Coronary artery (tissue), 2 donors: ENCODE results near the gene ZNF662.
A peak's percentile ranks its signal among the peaks of the same experiment; 100 is the strongest.
"Not testable (repeated sequence)": the region's sequence is repeated elsewhere in the genome, so short reads cannot be mapped to it uniquely, and the experiment has no call there.

ENCODE experiments used
- DNase-seq: peaks from one replicate; pipeline ENCODE4 v3.0.0-alpha.2; 2017; ENCODE audit warnings: low spot score
- H3K27ac ChIP-seq, 2 donors: fragments of 200-600 bp; sonication (generic); one replicate each; pipeline ENCODE4 v1.5.1; 2016 to 2019
- H3K4me3 ChIP-seq: fragments of 200-600 bp; sonication (generic); 2 replicates; pipeline ENCODE4 v1.5.1; 2016; ENCODE audit warnings: mild to moderate bottlenecking, moderate library complexity
- TF ChIP-seq, protein P1 (sequence below): fragments of 200-600 bp; sonication (generic); IDR thresholded peaks from one replicate; pipeline ENCODE4 v1.5.1; 2019; ENCODE audit warnings: antibody characterized with exemption

ZNF662 gene

DNA sequence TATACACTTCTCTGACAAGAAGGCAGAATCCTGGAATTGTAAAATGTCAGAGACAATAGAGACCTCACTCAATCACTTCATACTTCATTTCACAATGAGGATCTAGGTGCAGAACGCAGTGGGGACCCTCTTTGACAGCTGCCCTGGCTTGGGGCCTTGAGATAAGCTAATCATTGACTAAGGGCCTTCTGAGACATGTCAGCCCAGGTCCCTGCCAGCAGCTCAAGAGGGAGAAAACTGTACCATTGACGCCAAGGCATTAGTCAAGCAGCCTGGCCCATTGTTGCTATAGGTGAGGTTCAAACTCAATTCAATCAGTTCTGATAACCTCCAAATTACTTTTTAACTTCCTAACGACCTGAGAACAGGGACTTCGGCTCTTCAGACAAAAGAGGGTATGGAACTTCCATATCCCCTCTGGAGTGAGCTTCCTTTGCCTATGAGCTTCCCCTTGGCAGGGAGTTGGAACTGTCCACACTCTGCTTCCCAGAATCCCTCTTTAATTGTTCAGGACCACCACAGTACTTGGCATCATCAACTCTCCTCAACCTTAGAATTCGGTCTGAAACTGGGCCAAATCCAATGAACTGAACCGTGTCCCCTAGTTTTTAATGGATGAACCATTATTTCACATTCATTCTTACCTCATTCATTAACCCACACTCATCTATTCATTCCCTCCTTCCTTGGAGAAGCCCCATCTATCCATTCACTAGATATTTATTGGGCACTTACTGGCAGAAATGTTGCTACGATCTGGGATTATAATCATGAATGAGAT lies 28.8 kb upstream of the ZNF662 start:
- no peak for DNase-seq
- Histone ChIP-seq H3K27ac (peak overlapping the region in 1 of 2 donors; percentile 8), H3K4me3 (no peak overlapping the region)
- TF ChIP-seq, protein P1, sequence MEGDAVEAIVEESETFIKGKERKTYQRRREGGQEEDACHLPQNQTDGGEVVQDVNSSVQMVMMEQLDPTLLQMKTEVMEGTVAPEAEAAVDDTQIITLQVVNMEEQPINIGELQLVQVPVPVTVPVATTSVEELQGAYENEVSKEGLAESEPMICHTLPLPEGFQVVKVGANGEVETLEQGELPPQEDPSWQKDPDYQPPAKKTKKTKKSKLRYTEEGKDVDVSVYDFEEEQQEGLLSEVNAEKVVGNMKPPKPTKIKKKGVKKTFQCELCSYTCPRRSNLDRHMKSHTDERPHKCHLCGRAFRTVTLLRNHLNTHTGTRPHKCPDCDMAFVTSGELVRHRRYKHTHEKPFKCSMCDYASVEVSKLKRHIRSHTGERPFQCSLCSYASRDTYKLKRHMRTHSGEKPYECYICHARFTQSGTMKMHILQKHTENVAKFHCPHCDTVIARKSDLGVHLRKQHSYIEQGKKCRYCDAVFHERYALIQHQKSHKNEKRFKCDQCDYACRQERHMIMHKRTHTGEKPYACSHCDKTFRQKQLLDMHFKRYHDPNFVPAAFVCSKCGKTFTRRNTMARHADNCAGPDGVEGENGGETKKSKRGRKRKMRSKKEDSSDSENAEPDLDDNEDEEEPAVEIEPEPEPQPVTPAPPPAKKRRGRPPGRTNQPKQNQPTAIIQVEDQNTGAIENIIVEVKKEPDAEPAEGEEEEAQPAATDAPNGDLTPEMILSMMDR, result no peak

DNA sequence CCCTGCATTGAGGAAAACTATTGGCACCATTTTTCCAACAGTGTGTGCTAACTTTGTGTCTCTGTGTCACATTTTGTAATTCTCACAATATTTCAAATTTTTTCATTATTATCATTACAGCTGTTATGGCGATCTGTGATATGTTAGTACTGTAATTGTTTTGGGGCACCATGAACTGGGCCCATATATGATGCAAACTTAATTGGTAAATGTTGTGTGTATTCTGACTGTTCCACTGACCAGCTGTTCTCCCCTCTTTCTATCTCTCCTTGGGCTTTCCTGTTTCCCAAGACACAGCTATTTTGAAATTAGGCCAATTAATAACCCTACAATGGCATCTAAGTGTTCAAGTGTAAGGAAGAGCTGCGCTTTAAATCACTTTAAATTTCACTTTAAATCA lies 28.1 kb upstream of the ZNF662 start:
- no peak overlapping the region for H3K4me3 ChIP-seq
- no peak for DNase-seq
- TF ChIP-seq, protein P1, result no peak
- no peak overlapping the region for H3K27ac ChIP-seq

DNA sequence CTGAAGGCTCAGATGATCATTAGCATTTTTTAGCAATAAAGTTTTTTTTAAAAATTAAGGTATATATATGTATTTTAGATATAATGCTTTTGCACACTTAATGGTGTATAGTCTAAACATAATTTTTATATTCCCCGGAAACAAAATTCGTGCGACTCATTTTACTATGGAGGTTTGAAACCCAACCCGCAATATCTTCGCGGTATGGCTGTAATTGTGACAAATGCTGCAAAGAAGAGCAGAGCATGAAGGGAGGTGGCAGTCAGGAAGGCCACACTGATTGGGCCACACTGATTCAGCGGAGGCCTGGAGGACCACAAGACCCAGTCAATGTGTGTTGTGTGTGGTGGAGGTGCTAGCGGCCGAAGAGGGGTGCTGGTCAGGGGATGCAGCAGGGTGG lies 25.8 kb upstream of the ZNF662 start:
- DNase-seq, result no peak
- peak overlapping the region; percentile 69 to 84 for H3K27ac ChIP-seq

DNA sequence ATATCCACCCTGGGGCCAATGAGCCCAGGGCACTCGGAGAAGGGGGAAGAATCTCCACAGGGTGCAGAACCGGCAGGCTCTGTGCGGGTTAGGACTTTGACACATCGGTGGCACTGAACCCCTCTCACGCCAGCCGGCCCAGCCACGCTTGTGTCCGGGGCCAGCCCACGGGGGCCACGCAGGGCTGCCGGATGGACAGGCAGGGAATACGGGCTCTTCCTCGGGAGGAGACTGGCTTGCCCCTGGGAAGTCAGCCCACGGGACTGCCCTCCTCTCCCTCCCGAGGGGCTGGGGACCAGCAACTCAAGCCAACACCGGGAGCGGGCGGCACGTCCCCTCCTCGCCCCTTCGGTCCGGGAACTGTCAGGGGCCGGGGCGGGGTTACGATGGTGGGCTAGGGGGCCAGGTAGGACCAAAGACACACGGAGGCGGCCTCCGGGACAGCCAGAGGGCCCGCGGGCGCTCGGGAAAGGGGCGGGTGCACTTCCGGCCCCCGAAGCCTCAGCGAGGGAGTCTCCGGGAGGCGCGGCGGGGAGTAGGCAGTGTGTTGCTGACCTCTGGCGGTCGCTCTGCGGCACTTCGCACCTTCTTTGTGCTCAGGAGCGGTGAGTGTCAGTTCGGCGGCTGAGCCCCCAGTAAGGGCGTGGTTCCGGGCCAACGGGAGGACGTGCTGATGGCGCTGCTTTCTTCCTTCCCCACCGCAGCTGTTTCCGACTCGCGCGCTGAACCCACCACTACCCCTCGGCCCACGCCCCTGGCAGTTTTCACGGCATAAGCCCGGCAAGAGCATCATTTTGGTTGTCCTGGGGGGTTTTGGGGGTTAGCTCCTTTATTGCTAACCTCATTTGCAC lies 25.1 kb upstream of the ZNF662 start:
- Histone ChIP-seq H3K27ac (peak overlapping the region; percentile 69 to 84), H3K4me3 (peak overlapping the region; percentile 82)
- DNase-seq, result peak; percentile 90
- TF ChIP-seq, protein P1, result peak; percentile 94

More for the DNA sequence above, 25.8 kb upstream of the ZNF662 start:
- TF ChIP-seq, protein P1, result no peak
- H3K4me3 ChIP-seq, result peak overlapping the region; percentile 82

DNA sequence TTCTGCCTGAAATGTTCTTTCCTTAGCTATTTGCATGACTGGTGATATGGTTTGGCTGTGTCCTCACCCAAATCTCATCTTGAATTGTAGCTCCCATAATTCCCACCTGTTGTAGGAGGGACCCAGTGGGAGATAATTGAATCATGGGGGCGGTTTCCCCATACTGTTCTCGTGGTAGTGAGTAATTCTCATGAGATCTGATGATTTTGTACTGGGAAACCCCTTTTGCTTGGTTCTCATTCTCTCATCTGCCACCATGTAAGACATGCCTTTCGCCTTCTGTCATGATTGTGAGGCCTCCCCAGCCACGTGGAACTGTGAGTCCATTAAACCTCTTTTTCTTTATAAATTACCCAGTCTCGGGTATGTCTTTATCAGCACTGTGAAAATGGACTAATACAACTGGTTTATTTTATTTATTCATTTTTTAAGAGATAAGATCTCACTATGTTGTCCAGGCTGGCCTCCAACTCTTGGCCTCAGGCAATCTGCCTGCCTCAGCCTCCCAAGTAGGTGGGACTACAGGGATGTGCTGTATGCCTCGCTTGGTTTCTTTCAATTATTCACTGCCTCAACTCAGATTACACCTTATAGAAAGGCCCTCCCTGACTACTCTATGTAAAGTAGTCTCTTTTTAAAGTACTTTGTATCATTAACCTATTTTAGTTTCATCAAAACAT lies 22.6 kb upstream of the ZNF662 start:
- DNase-seq, H3K4me3 ChIP-seq, H3K27ac ChIP-seq: not testable (repeated sequence)

DNA sequence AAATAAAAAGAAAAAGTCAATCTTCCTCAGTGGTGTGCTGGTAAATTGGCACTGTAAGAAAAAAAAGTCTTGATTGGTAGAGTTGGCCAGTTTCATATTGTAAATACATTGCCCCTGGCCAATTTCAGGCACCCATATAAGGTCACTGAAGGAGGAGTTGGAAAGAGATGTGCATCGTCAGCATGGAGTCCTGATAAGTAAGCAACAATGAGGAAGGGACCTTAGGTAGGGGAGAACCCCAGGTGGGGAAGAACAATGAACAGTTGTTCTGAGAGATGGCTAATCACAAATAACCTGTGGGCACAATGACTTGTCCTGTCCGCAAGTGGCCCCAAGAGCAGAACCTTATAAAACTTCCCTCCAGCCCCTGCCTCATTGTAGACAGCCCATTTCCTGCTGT lies 21.6 kb upstream of the ZNF662 start:
- no peak overlapping the region for H3K4me3 ChIP-seq
- no peak for DNase-seq
- H3K27ac ChIP-seq, result no peak overlapping the region
- TF ChIP-seq, protein P1, result no peak

DNA sequence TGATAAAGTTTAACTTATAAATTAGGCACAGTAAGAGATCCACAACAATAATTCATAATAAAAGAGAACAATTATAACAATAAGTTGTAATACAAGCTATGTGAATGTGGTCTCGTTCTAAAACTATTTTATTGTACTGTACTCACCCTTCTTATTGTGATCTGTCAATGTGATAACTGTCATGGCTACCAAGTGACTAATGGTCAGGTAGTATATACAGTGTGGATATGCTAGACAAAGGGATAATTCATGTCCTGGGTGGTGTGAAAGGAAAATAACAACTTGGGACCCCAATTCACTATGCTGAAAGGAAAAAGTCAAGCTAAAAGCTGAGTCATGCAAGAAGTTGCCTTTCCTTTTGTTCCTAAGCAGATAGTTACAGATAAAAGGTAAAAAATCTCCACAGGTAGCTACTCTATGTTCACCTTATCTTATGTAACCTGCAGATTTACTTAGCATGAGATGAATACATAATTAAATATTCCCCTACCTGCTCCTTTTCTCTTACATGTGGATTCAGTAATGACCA lies 19.6 kb upstream of the ZNF662 start:
- Histone ChIP-seq H3K4me3 (no peak overlapping the region), H3K27ac (no peak overlapping the region)
- DNase-seq, result no peak
- TF ChIP-seq, protein P1, result no peak
